DMS 273 (cell line): Measurements from ENCODE around the gene F11R.
"Not testable (repeated sequence)": the region's sequence is repeated elsewhere in the genome, so short reads cannot be mapped to it uniquely, and the experiment has no call there.

Source experiments
- DNase-seq: peaks from one replicate; lab custom pipeline; 2025; ENCODE audit not compliant: unreplicated experiment; lab: John Stamatoyannopoulos, UW

F11R gene

DNA sequence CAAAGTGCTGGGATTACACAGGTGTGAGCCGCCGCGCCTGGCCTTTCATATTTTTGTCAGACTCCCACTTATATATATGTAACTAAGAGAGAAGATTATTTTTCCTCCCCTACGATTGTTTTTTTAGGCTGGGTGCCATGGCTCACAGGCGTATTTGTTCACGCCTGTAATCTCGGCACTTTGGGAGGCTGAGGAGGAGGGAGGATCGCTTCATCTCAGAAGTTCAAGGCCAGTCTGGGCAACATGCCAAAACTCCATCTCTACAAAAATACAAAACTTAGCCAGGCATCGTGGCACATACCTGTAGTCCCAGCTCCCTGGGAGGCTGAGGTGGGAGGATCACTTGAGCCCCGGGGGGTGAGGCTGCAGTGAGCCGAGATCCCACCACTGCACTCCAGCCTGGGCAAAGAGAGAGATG, 42.4 kb downstream of the F11R start:
- peak; percentile 18 for DNase-seq

DNA sequence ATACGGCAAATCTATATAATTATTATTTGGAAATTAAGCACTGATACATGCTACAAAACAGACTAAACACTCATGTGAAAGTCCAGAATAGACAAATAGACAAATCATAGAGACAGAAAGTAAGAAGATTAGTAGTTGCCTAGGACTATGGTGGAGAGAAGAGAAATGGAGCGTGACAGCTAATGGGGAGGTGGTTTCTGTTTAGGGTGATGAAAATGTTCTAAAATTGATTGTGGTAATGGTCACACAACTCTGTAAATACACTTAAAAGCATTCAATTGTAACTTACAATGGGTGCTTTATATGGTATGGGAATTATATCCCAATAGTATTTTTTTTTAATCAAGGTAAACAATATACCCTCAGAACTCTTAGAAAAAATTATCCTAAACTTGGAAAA, 45.9 kb downstream of the F11R start:
- DNase-seq = no peak

DNA sequence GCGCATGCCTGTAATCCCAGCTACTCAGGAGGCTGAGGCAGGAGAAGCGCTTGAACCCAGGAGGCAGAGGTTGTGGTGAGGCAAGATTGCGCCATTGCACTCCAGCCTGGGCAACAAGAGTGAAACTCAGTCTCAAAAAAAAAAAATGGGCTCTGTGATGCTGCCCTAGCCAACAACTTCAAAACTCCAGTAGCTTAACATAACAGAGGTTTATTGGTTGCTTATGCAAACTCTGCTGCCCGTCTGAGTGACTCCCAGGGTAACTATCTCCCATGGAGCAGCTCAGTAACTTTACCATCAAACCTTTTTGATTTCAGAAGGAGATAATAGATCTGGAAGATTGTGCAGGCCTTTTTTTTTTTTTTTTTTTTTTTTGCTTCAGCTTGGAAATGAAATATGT, 47.5 kb downstream of the F11R start:
- no peak for DNase-seq

DNA sequence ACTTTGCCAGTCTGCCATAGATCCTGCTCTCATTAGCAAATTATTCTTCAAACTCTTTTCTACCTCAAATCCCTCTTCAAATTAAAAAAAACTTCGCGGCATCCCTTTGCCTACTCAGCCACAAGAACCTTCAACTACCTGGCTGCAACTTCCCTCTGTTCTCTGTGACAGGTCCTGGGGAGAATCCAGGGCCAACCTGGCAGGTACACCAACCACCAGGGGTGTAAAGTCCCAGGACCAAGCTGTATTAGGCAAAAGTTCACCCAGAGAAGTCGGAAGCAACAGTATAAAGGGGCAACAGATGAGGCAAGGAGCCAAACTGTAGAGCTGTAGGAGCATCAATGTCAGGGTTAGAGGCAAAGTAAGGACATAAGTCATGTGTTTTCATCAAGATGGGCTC, 48.0 kb downstream of the F11R start:
- no peak for DNase-seq

DNA sequence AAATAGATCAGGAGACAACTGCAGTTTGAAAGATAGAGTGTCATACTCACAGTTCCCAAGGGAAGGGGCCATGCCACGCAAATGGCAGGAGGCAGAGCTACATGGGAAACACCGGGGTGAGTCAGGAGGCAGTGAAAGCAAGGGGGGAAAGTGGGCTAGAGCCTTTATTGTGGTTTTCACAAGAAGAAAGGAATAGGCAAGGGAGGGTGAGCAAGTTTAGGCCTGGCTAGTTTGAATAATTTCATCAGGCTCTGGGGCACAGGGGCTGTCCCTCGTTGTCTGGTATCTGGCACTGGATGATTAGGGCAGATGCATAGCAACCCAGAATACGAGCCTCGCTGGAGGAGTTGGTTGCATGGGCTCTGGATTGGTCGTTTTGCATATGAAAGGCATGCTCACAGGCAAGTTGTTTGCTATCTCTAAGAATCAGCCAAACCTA, 49.3 kb downstream of the F11R start:
- peak; percentile 25 for DNase-seq

DNA sequence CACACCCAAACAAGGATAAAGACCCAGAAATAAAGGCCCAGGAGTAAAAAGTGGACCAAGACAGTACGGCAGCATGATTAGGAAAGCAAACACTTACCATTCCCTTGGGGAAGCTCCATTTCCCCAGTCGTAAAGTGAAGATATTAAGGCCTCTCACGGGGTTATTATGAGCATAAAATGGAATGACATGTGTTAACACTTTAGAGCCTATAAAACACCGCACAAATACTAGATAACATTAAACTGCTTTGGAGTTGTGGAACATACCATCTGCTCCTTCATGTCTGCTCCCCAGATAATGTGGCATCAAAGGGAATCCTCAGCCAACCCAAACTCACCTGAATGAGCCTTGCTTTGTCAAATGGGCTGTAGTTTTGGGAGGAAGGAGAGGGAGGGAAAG, 57.4 kb downstream of the F11R start:
- DNase-seq = peak; percentile 44

DNA sequence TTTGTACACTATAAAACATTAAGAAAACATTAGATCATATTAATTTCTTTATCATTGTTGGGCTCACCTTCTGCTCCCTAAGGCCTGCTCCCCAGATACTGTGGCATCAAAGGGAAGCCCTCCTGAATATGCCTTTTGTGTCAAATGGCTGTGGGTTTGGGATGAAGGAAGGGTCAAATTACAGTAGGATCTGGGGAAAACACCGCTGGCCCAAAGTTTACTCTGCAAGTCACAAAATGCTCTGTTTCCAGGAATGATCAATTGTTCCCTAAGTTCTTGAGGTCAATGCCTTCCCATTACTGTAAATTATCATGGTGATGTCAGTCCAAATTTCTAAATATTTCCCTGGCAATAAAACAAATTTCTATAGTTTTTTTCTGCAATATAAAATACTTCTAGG, 59.5 kb downstream of the F11R start:
- DNase-seq = no peak

DNA sequence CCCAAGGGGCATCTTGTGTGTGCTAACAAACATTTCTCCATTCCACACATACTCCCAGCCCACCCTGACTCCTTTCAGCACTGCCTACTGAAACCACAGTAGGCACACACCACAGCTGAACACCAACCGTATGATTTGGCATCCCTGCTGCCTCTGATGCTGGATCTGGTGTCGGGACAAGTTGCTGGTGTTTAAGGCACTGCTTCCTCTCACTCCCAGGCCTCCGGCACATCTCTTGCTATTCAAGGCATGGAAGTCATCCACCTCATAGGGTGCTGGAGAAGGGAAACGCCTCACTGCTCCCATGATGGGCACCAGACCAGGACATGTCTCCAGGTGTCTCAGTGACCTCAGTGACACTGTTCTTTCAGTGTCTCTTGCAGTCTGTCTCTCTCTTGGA, 64.0 kb downstream of the F11R start:
- no peak for DNase-seq

DNA sequence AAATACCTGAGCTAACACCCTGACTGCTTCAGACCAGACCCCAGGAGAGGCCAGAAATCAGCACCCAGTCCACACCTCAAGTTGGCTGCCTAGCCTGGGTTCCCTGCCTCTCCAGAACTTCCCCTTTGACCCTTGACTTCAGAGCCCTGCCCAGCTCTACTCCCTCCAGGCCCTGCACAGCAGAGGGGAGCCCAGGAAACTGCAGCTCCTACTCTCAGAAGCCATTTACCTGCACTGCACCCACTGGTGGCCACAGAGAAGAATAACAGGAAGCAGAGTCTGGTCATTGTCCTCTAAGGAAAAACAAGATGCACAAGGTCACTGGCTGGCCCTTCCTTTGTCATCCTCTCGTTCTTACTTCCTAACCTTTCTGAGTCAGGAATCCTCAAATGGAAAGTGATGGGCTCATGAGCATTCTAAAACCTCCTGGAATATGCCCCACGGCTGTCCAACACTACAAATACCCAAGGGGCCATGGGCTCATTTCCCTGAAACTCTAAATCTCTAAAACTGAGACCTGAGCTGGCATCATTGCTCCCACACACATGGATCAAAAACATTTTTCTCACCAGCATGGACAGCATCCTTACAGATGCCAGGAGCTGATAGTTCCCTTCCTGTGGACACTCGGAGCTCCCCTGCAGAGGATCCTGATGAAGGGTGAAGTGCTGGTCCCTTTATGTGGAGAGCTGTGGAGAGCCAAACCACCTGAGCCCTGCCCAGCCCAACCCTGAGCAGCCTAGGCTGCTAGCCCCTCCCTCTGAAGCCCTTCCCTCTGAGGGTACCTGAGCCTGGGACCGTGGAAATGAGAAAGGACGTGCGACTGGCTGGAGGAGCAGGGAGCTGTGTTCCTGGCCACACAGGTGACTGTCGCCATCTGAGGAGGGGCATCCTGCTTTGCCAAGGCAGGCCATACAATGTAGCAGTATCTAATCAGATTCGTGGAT, 66.5 kb downstream of the F11R start, which contains the start of gene ITLN2:
Gene ITLN2, minus strand, starts transcription at position 652 of the 947 bp plus-strand sequence. Its CDS starts 68 bp downstream, at position 584.
- DNase-seq = peak; percentile 60

DNA sequence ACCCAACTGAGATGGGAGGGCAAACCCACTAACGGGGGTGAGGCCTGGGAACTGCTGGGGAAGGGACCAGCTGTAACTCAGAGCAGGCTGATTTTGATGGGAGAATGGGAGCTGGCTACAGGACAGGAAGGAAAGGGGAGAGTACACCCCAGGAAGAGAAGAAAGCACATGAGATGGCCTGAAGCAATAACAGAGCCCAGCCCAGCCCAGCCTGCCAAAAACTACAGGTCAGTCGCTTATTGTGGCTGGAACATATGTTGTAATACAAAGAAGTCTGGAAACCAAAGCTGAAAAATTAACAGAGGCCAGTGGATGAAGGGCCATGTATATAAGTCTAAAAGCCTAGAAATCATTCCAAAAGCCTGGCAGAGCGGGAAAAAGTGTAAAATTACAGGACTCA, 67.9 kb downstream of the F11R start:
- no peak for DNase-seq

DNA sequence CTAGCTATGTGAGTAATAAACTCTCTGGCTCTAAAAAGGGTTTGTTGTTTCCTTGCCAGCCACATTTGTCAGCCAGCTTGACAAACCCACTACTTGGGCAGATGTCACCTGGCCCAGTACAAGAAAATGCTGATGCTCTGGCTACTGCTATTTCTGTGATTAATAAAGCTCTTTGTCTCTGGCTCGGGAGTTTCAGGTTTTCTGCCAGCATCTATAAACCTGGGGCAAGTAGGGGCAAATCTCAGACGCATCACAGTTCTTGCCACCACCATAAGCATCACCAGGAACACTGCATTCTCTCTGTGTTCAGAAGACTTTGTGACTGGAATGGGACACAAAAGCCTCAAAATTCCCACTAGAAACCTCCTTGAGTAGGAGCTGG, 68.8 kb downstream of the F11R start:
- DNase-seq = no peak

DNA sequence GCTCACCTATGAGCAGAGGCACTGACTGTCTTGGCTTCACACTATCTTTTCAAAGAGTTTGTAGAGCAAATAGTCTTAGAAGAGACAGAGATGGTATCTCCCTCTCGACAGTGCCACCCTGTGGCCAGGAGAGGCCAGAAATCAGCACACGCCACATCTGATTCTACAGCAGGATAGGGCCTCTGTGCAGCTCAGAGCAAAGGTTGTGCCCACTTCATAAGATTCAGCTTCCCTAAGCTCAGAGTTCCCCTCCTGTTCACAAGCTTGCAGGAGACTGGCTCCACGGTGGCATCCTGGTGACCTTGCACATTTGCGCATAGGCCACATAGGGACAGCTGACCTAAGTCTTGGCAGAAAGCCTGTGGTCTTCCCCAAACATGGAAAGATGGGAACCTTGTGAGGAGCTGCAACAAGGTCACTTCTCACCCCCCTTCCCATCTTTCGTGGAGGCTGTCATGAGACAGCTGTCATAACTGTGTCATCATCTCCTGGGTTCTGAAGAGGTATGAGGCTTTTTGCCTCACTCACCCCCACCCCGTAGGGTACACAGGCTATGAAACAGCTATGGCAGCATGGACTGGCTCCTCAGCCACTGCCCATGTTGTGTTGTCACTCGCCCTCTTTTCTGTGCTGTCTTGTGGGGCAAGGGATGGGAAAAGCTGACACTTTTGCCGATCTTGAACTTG, 69.4 kb downstream of the F11R start:
- DNase-seq = peak; percentile 74

DNA sequence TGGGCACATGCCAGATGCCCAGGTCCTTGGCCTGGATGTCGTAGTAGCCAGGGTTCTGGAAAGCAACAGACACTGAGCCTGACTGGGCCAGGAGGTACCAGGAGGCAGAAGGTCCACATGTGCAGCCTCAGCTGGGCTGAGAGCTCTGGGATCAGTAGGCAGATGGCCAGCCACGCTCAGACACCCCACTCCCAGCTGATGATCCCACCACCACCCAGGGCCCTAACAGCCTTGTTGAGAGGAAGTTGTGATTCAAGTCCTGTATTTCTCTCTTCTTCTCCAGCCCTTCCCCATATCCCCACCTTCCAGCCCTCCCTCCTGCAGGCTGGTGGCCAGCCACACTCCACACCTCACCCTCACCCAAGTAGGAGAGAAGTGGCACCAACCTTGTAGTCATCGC, 70.3 kb downstream of the F11R start:
- DNase-seq = no peak

DNA sequence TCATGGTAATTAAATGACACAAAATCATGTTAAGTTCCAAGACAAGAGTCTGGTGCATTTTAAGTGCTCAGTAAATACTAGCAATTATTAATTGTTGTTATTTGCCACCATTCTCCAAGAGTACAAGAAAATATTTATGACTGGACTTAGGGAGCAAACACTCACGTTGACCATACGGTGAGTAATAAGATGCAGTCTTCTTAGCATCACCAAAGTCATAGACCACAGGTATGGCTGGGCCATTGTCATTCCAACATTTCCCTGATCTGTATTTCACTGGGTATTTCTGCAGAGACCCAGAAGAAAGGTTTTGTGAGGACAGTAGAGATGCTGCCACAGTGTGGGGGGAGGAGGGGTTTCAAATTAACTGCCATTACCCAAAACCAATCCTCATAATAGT, 71.1 kb downstream of the F11R start:
- DNase-seq = no peak

DNA sequence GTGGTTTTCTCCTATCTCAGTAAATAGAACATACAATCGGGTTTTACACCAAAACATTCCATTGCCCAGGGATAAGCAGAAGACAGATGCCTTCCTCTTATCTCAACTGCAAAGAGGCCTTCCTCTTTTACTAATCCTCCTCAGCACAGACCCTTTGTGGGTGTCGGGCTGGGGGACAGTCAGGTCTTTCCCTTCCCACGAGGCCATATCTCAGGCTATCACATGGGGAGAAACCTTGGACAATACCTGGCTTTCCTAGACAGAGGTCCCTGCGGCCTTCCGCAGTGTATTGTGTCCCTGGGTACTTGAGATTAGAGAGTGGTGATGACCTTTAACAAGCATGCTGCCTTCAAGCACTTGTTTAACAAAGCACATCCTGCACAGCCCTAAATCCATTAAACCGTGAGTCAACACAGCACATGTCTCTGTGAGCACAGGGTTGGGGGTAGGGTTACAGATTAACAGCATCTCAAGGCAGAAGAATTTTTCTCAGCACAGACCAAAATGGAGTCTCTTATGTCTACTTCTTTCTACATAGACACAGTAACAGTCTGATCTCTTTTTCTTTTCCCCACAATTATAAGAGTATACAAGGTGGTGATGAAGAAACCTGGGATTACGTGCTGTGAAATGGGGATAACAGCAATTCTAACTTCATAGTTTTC, 71.6 kb downstream of the F11R start:
- not testable (repeated sequence) for DNase-seq

DNA sequence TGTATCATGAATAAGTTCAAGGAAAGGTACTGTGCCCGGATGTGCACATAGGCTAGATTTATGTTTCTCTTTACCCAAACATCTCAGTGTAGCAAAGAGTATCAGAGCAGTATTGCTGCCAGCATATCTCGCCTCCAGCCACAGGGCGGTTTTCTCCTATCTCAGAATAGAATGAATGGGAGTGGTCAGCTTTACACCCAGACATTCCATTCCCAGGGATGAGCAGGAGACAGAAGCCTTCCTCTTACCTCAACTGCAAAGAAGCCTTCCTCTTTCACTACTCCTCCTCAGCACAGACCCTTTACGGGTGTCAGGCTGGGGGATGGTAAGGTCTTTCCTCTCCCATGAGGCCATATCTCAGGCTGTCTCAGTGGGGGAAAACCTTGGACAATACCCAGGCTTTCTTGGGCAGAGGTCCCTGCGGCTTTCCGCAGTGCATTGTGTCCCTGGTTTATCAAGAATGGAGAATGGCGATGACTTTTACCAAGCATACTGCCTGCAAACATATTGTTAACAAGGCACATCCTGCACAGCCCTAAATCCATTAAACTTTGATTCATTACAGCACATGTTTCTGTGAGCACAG, 73.7 kb downstream of the F11R start:
- not testable (repeated sequence) for DNase-seq

DNA sequence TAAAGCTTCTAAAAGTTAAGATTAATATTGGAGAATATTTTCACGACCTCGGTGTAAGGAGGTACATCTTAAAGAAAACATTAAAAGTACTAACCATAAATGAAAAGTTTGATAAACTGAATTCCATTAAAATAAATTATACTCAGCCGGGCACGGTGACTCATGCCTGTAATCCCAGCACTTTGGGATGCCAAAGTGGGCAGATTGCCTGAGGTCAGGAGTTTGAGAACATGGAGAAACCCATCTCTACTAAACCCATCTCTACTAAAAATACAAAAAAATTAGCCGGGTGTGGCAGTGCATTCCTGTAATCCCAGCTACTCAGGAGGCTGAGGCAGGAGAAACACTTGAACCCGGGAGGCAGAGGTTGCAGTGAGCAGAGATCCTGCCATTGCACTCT, 75.1 kb downstream of the F11R start:
- DNase-seq = not testable (repeated sequence)
